GM12891 (cell line): ENCODE data around the gene PPM1H.

Experiments used
- POLR2A ChIP-seq: IDR thresholded peaks from 2 replicates; pipeline ENCODE4 v1.6.1; 2011; ENCODE audit warnings: low read depth, low read length, control low read depth
- POLR2AphosphoS5 ChIP-seq: IDR thresholded peaks from 2 replicates; pipeline ENCODE4 v1.6.1; 2011; ENCODE audit warnings: low read depth, low read length, control low read depth
- SPI1 ChIP-seq: IDR thresholded peaks from 2 replicates; pipeline ENCODE4 v1.6.1; 2011; ENCODE audit warnings: low read depth, low read length, control low read depth
- TAF1 ChIP-seq: IDR thresholded peaks from 2 replicates; pipeline ENCODE4 v1.6.1; 2011; ENCODE audit warnings: low read depth, low read length, control low read depth

GRCh38 chr12:62767946-62768345 lies 167.0 kb downstream of the PPM1H start:
- TF ChIP-seq POLR2AphosphoS5 (no peak), POLR2A (no peak), SPI1 (no peak), TAF1 (no peak)
